HG02798 (cell line): ENCODE results near the gene FLVCR2.

Experiments
- ATAC-seq: cut with Tn5 transposase; IDR thresholded peaks from one replicate; pipeline ENCODE4 v1.9.1; 2021; ENCODE audit warnings: mild to moderate bottlenecking; ENCODE audit not compliant: unreplicated experiment, poor library complexity

Gene FLVCR2

GRCh38 chr14:75553761-75554364 is 24.6 kb upstream of the FLVCR2 start:
- ATAC-seq: no peak

GRCh38 chr14:75554482-75554881 is 23.9 kb upstream of the FLVCR2 start:
- ATAC-seq: no peak

- ATAC-seq: no peak
Observed at GRCh38 chr14:75558440-75558839, 20.0 kb upstream of the FLVCR2 start.

- no peak for ATAC-seq
Observed at GRCh38 chr14:75559045-75559444, 19.4 kb upstream of the FLVCR2 start.

GRCh38 chr14:75559451-75560222 is 18.8 kb upstream of the FLVCR2 start:
- ATAC-seq: no peak

GRCh38 chr14:75561013-75561432 is 17.4 kb upstream of the FLVCR2 start:
- ATAC-seq: peak; percentile 56

GRCh38 chr14:75562089-75562488 is 16.3 kb upstream of the FLVCR2 start:
- no peak for ATAC-seq

GRCh38 chr14:75562489-75562888 is 15.9 kb upstream of the FLVCR2 start:
- ATAC-seq: no peak

- ATAC-seq: no peak
Observed at GRCh38 chr14:75563931-75564330, 14.5 kb upstream of the FLVCR2 start.

GRCh38 chr14:75565056-75565455 is 13.4 kb upstream of the FLVCR2 start:
- ATAC-seq: no peak

- peak; percentile 46 for ATAC-seq
Observed at GRCh38 chr14:75566321-75566720, 12.1 kb upstream of the FLVCR2 start.

GRCh38 chr14:75566752-75567151 is 11.7 kb upstream of the FLVCR2 start:
- no peak for ATAC-seq

GRCh38 chr14:75568140-75568539 is 10.3 kb upstream of the FLVCR2 start:
- no peak for ATAC-seq

GRCh38 chr14:75568791-75569190 is 9.6 kb upstream of the FLVCR2 start:
- ATAC-seq: no peak

GRCh38 chr14:75570797-75571196 is 7.6 kb upstream of the FLVCR2 start:
- no peak for ATAC-seq

GRCh38 chr14:75572104-75572503 is 6.3 kb upstream of the FLVCR2 start:
- no peak for ATAC-seq

- ATAC-seq: no peak
Observed at GRCh38 chr14:75577090-75577489, 1.3 kb upstream of the FLVCR2 start.

GRCh38 chr14:75577729-75578101 is 705 bp upstream of the FLVCR2 start:
- ATAC-seq: peak; percentile 82

- no peak for ATAC-seq
Observed at GRCh38 chr14:75578786-75579337, 442 bp downstream of the FLVCR2 start.

GRCh38 chr14:75579338-75579864 is 981 bp downstream of the FLVCR2 start:
- no peak for ATAC-seq

- no peak for ATAC-seq
Observed at GRCh38 chr14:75579882-75580281, 1.5 kb downstream of the FLVCR2 start.
